OCI-LY7 (cell line): ENCODE data around the gene TBXA2R. TPM values are rescaled to one million over a fixed set of nuclear protein-coding genes. Genes with fewer than 3 reads are reported as not detected.
A peak's percentile ranks its signal among the peaks of the same experiment; 100 is the strongest.

Source experiments
- BruUV-seq: library from RNA; stranded (reverse); fragments of 400-500 nt; replicated peaks from 2 replicates; lab custom pipeline; 2021; lab: Mats Ljungman, UMichigan
- CTCF ChIA-PET: fragments of 300-600 bp; sonication (Branson Sonifier 250); formaldehyde crosslinking; loops from one replicate; lab custom pipeline; 2022; ENCODE audit warnings: antibody characterized with exemption; ENCODE audit not compliant: unreplicated experiment; lab: Charles Lee
- POLR2A ChIA-PET: fragments of 300-600 bp; sonication (Branson Sonifier 250); formaldehyde crosslinking; loops from one replicate; lab custom pipeline; 2022; ENCODE audit warnings: antibody characterized with exemption; lab: Charles Lee
- DNase-seq: peaks from one replicate; pipeline ENCODE4 v3.0.0-alpha.2; 2015; ENCODE audit warnings: low spot score
- H2AFZ ChIP-seq: fragments of 200-600 bp; sonication (generic), shearing (Covaris generic); 2 replicates; pipeline ENCODE4 v1.6.1; 2014; ENCODE audit warnings: mild to moderate bottlenecking, antibody characterized with exemption, low read length, moderate library complexity
- H3K27ac ChIP-seq: fragments of 200-600 bp; sonication (generic); 2 replicates; pipeline ENCODE4 v1.5.1; 2014; ENCODE audit warnings: mixed run types, low read depth, mild to moderate bottlenecking, moderate library complexity, low read length, inconsistent platforms; ENCODE audit not compliant: poor library complexity, severe bottlenecking
- H3K36me3 ChIP-seq: fragments of 200-600 bp; sonication (generic); 2 replicates; pipeline ENCODE4 v1.6.1; 2014; ENCODE audit warnings: mild to moderate bottlenecking, antibody characterized with exemption, low read length, moderate library complexity, mixed read lengths; ENCODE audit not compliant: insufficient read depth
- H3K4me1 ChIP-seq: fragments of 200-600 bp; sonication (generic); 2 replicates; pipeline ENCODE4 v1.5.1; 2014; ENCODE audit warnings: mild to moderate bottlenecking, low read length; ENCODE audit not compliant: insufficient read depth, poor library complexity, severe bottlenecking
- H3K4me2 ChIP-seq: fragments of 200-600 bp; sonication (generic); 2 replicates; pipeline ENCODE4 v1.6.1; 2014; ENCODE audit warnings: mild to moderate bottlenecking, low read length
- H3K4me3 ChIP-seq: fragments of 200-600 bp; sonication (generic); 2 replicates; pipeline ENCODE4 v1.5.1; 2014; ENCODE audit warnings: mild to moderate bottlenecking, low read depth, low read length; ENCODE audit not compliant: poor library complexity, severe bottlenecking
- H3K79me2 ChIP-seq: fragments of 200-600 bp; sonication (generic); 2 replicates; pipeline ENCODE4 v1.6.1; 2016; ENCODE audit warnings: low read depth, mild to moderate bottlenecking, low read length, moderate library complexity, mixed read lengths; ENCODE audit not compliant: insufficient read depth
- H3K9me2 ChIP-seq: fragments of 200-600 bp; sonication (generic); 2 replicates; pipeline ENCODE4 v1.6.1; 2016; ENCODE audit warnings: mild to moderate bottlenecking, low read length, mixed read lengths; ENCODE audit not compliant: insufficient read depth
- H3K9me3 ChIP-seq: fragments of 200-600 bp; sonication (generic); 2 replicates; pipeline ENCODE4 v1.6.1; 2014; ENCODE audit warnings: mild to moderate bottlenecking, mixed run types, low read length, mixed read lengths
- H4K20me1 ChIP-seq: fragments of 200-600 bp; sonication (generic); 2 replicates; pipeline ENCODE4 v1.6.1; 2014; ENCODE audit warnings: mild to moderate bottlenecking, antibody characterized with exemption, low read length, moderate library complexity, mixed read lengths; ENCODE audit not compliant: insufficient read depth
- EZH2phosphoT487 ChIP-seq: fragments of 200-600 bp; sonication (generic); IDR thresholded peaks from 2 replicates; pipeline ENCODE4 v1.6.1; 2018; ENCODE audit warnings: low read depth, borderline replicate concordance, mild to moderate bottlenecking, mixed run types, antibody characterized with exemption, low read length, moderate library complexity, mixed read lengths
- intact Hi-C: fragments of 100-400 bp; cut with micrococcal nuclease; formaldehyde crosslinking; loops from one replicate; pipeline ENCODE4 v1.10.0; 2022; ENCODE audit not compliant: unreplicated experiment
- total RNA-seq, 2 experiments: library from RNA; depleted of rRNA in 1 of 2; stranded (reverse); fragments of >200 nt in 1 of 2; shearing (Covaris generic) in 1 of 2; gene quantifications; 2 replicates each; pipeline ENCODE4 v1.2.3, GENCODE V29; 2014 to 2022
- TF ChIP-seq, protein P1 (sequence below): fragments of 200-600 bp; sonication (generic); conservative IDR thresholded peaks from 2 replicates; pipeline ENCODE4 v1.5.1; 2014; ENCODE audit warnings: mild to moderate bottlenecking, antibody characterized with exemption, low read length, moderate library complexity, mixed read lengths

Gene TBXA2R
- total RNA-seq, 2 experiments from 2014 or later = not detected

DNA sequence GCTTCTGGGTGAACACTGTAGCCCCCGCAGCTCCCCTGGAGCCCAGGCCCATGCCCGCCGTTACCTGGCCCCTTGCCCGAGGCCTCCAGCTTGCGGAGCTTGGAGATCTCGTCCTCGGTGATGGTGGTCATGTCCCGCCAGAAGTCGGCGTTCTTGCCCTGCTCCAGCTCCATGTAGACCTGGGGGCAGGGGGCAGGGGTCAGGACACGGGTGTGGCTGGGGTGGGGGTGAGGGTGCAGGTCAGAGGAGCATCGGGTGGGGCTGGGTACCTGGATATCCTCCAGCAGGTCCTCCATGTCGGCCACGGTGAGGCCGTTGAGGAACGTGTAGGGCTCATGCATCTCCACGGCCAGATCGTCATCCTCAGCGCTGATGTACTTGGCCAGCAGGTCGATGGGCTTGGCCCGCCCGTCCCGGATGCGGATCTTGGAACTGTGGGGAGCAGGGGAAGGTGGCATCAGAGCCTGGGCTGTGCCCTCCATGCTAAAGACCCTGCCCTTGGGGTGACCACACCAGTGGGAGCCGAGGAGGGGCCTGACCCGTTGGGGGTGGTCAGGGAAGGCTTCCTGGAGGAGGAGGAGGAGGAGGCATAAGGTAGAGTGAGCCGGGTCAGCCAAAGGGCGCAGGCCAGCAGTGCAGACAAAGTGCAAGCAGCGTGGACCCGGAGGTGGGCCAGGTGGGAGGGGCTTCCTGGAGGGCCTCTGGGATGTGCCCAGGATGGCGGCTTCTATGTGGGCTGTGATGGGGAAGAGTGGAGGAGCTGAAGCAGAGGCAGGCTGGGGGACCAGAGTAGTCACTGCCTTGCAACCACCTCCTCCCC lies 12.3 kb upstream of the TBXA2R start:
- DNase-seq = no peak
- H3K4me2 ChIP-seq = no peak overlapping the region
- no peak for TF ChIP-seq EZH2phosphoT487
- TF ChIP-seq, protein P1, sequence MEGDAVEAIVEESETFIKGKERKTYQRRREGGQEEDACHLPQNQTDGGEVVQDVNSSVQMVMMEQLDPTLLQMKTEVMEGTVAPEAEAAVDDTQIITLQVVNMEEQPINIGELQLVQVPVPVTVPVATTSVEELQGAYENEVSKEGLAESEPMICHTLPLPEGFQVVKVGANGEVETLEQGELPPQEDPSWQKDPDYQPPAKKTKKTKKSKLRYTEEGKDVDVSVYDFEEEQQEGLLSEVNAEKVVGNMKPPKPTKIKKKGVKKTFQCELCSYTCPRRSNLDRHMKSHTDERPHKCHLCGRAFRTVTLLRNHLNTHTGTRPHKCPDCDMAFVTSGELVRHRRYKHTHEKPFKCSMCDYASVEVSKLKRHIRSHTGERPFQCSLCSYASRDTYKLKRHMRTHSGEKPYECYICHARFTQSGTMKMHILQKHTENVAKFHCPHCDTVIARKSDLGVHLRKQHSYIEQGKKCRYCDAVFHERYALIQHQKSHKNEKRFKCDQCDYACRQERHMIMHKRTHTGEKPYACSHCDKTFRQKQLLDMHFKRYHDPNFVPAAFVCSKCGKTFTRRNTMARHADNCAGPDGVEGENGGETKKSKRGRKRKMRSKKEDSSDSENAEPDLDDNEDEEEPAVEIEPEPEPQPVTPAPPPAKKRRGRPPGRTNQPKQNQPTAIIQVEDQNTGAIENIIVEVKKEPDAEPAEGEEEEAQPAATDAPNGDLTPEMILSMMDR = peak; percentile 22; the same call in 1 of the 2 replicates
- CTCF ChIA-PET = interaction anchor here (0.6 kb wide), 1 partner anchor 32 kb away, joined by 4 read pairs; no protein-coding TSS in a partner anchor
- no peaks in the 10 kb centered on the region for H4K20me1 ChIP-seq
- intact Hi-C loops = loop anchor here (5.0 kb wide), 1 partner anchor 72 kb away; no protein-coding TSS in a partner anchor
- H2AFZ ChIP-seq = no peak overlapping the region
- no peak overlapping the region for H3K27ac ChIP-seq
- no peaks in the 10 kb centered on the region for H3K9me3 ChIP-seq
- H3K9me2 ChIP-seq = no peaks in the 10 kb centered on the region
- H3K36me3 ChIP-seq = peaks cover 40% of the 10 kb centered on the region
- no peak overlapping the region for H3K4me3 ChIP-seq
- no TSS peak for BruUV-seq
- POLR2A ChIA-PET = interaction anchor here (0.7 kb wide), 1 partner anchor 74 kb away, joined by 3 read pairs; no protein-coding TSS in a partner anchor
- no peaks in the 10 kb centered on the region for H3K4me1 ChIP-seq
- no peaks in the 10 kb centered on the region for H3K79me2 ChIP-seq

- CTCF ChIA-PET = interaction anchor here (0.6 kb wide), 1 partner anchor 32 kb away, joined by 4 read pairs; no protein-coding TSS in a partner anchor
- intact Hi-C loops = loop anchor here (5.0 kb wide), 1 partner anchor 71 kb away; no protein-coding TSS in a partner anchor
- peaks cover 40% of the 10 kb centered on the region for H3K36me3 ChIP-seq
These were observed 11.6 kb upstream of the TBXA2R start for GRCh38 chr19:3618144-3618810.

More at GRCh38 chr19:3618144-3618810, 11.6 kb upstream of the TBXA2R start:
- TF ChIP-seq, protein P1 = peak; percentile 85
- TF ChIP-seq EZH2phosphoT487 = no peak
- no peaks in the 10 kb centered on the region for H3K9me2 ChIP-seq
- BruUV-seq = no TSS peak
- H3K9me3 ChIP-seq = no peaks in the 10 kb centered on the region
- no peaks in the 10 kb centered on the region for H4K20me1 ChIP-seq
- no peak overlapping the region for H3K27ac ChIP-seq
- no peaks in the 10 kb centered on the region for H3K79me2 ChIP-seq
- no peaks in the 10 kb centered on the region for H3K4me1 ChIP-seq
- no peak overlapping the region for H3K4me2 ChIP-seq
- H3K4me3 ChIP-seq = no peak overlapping the region
- POLR2A ChIA-PET = interaction anchor here (0.7 kb wide), 1 partner anchor 73 kb away, joined by 3 read pairs; no protein-coding TSS in a partner anchor
- DNase-seq = peak; percentile 37
- H2AFZ ChIP-seq = no peak overlapping the region
